PC-9 (cell line): ENCODE data around the gene MIER2.

Experiments
- EZH2 ChIP-seq: fragments of 200-600 bp; sonication (generic); IDR thresholded peaks from 2 replicates; pipeline ENCODE4 v1.8.0; 2017; ENCODE audit warnings: antibody characterized with exemption, low read depth
- TF ChIP-seq, protein P1 (sequence below): fragments of 200-600 bp; sonication (generic); conservative IDR thresholded peaks from 2 replicates; pipeline ENCODE4 v1.6.1; 2017; ENCODE audit warnings: mixed run types, antibody characterized with exemption, mild to moderate bottlenecking, moderate library complexity

DNA sequence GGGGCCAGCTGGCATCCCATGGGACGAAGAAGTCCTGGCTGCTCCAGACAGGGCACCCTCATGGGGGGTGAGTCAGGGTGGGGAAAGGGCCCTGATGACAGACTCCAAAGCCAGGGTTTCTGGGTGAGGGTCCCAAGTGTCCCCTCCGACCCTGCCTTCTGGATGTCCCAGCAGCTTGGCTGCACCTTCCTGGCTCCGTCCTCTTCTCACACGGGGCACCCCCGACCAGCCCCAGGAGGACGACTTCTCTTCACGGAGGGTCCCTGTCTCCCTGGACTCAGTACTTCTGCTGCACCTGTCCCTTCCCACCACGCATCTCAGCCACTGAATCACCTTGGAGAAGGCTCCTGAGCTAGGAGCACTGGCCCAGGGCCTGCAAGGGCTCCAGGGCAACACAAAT, 19.9 kb downstream of the MIER2 start:
- TF ChIP-seq EZH2: no peak
- TF ChIP-seq, protein P1, sequence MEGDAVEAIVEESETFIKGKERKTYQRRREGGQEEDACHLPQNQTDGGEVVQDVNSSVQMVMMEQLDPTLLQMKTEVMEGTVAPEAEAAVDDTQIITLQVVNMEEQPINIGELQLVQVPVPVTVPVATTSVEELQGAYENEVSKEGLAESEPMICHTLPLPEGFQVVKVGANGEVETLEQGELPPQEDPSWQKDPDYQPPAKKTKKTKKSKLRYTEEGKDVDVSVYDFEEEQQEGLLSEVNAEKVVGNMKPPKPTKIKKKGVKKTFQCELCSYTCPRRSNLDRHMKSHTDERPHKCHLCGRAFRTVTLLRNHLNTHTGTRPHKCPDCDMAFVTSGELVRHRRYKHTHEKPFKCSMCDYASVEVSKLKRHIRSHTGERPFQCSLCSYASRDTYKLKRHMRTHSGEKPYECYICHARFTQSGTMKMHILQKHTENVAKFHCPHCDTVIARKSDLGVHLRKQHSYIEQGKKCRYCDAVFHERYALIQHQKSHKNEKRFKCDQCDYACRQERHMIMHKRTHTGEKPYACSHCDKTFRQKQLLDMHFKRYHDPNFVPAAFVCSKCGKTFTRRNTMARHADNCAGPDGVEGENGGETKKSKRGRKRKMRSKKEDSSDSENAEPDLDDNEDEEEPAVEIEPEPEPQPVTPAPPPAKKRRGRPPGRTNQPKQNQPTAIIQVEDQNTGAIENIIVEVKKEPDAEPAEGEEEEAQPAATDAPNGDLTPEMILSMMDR: no peak
